Measurements from ENCODE around the gene MGAT4C.
A peak's percentile ranks its signal among the peaks of the same experiment; 100 is the strongest.

Gene MGAT4C

DNA sequence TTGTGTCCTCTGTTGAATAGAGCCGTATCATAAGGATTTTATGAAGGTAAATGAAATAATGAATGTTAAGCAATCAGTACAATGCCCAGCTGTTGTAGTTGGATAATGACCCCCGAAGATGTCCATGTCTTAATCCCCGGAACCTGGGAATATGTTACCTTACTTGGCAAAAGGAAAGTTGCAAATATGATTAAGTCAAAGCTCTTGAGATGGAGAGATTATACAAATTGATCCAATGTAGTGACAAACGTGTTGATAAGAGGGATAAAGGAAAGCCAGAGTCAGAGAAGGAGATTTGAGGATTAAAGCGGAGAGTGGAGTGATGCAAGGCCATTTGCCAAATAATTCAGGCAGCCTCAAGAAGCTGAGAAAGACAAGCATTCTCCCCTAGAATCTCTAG is 19.2 kb upstream of the MGAT4C start:
- in situ Hi-C loops (cut with HindIII; ENCODE audit: low sequenced_read_pairs), result no loop called here
- no peak overlapping the region for H3K4me3 ChIP-seq (ENCODE audit: low read depth, low read length)
- DNase-seq (ENCODE audit: low read depth), result no peak
- TF ChIP-seq, protein P1, sequence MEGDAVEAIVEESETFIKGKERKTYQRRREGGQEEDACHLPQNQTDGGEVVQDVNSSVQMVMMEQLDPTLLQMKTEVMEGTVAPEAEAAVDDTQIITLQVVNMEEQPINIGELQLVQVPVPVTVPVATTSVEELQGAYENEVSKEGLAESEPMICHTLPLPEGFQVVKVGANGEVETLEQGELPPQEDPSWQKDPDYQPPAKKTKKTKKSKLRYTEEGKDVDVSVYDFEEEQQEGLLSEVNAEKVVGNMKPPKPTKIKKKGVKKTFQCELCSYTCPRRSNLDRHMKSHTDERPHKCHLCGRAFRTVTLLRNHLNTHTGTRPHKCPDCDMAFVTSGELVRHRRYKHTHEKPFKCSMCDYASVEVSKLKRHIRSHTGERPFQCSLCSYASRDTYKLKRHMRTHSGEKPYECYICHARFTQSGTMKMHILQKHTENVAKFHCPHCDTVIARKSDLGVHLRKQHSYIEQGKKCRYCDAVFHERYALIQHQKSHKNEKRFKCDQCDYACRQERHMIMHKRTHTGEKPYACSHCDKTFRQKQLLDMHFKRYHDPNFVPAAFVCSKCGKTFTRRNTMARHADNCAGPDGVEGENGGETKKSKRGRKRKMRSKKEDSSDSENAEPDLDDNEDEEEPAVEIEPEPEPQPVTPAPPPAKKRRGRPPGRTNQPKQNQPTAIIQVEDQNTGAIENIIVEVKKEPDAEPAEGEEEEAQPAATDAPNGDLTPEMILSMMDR (IDR thresholded peaks at IDR 0.05; ENCODE audit: low read depth, low read length, missing control alignments), result no peak

DNA sequence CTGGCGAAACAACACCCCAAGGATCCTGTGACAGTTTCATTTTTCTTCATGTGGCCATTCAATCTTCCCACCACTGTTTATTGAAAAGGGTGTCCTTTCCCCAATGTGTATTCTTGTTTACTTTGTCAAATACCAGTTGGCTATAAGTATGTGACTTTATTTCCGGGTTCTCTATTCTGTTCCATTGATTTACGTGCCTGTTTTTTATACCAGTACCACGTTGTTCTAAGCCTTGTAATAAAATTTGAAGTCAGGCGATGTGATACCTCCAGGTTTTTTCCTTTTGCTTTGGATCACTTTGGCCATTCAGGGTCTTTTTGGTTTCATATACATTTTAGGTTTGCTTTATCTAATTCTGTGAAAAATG is 9.1 kb upstream of the MGAT4C start:
- in situ Hi-C loops (cut with HindIII; ENCODE audit: low sequenced_read_pairs), result no loop called here
- DNase-seq (ENCODE audit: low read depth), result no peak
- TF ChIP-seq, protein P1 (IDR thresholded peaks at IDR 0.05; ENCODE audit: low read depth, low read length, missing control alignments), result no peak
- no peak overlapping the region for H3K4me3 ChIP-seq (ENCODE audit: low read depth, low read length)

DNA sequence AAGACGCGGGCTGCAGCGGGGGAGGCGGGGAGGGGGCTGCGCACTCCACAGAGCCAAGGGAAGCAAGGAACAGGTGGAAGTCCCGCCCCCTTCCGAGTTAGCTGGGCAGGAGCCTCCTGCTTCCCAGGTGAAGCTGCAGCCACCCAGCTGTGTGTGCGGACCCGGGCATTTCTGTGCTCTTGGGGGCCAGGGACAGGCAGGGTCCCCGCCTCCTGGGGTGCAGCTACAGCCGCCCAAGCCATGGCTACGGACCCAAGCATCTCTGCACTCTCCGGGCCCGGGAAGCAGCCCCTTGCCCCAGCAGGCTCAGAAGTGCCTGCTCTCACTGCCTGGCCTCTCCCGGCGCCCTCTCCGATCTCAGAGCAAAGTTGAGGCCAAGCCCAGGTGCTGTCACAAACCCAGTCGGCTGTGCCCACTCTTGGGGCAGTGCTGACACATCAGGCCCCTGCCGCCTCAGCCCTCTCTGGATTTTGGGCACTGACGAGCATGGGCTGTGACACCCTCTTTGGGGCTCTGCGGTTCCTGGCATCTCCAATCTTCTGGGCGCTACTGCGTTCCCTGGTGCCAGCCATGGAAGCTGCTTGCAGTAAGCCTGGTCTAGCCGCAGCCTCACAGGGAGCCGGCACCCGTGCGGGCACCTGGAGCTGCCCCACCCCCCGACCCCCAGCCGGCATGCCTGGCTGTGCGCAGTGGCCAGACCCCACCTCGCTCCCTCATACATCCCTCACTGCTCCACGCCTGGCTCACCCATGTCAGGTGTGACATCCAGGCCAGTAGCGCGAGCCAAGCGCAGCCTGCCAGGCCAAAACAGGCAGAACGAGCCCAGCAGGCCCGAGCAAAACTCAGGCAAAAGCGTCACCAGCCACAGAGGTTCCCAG is 8.5 kb upstream of the MGAT4C start:
- H3K4me3 ChIP-seq (ENCODE audit: low read depth, low read length), result peak overlapping the region; percentile 29
- TF ChIP-seq, protein P1 (IDR thresholded peaks at IDR 0.05; ENCODE audit: low read depth, low read length, missing control alignments), result no peak
- no peak for DNase-seq (ENCODE audit: low read depth)
- in situ Hi-C loops (cut with HindIII; ENCODE audit: low sequenced_read_pairs), result no loop called here

DNA sequence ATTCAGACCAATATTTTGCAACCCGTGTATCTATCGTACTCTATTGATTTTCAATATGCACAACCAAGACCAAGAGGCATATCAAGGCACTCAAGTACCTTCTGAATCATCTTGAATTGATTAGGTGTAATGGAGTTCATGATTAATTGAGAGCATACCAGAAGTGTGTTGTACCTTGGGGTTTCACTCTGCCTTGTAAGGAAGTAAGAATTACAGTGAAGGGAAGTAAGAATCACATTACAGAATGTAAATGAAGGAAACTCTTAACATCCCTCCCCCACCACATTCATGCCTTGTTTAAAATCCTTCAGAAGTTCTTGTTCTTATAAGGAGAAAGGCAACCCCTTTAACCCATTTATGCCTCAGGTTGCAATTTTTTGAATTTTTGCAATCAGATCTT is 5.4 kb upstream of the MGAT4C start:
- DNase-seq (ENCODE audit: low read depth), result no peak
- in situ Hi-C loops (cut with HindIII; ENCODE audit: low sequenced_read_pairs), result no loop called here
- TF ChIP-seq, protein P1 (IDR thresholded peaks at IDR 0.05; ENCODE audit: low read depth, low read length, missing control alignments), result no peak
- no peak overlapping the region for H3K4me3 ChIP-seq (ENCODE audit: low read depth, low read length)

DNA sequence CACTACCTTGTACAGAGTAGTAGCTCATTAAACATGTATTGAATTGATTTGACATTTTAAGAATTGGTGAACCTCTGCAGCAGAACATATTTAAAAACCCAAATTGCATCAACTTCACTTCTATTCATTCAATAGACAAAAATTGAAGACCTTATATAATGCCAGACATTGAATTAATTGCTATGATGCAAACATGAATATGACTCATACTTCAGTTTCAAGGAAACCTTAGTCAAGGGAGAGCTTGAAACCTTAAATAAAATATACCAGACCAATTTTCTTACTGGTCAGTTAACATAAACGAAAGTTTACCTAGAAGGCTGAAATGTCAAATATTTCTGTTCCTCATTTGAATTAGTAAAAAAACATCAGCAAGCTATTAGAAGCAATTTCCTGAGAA is 5.0 kb upstream of the MGAT4C start:
- DNase-seq (ENCODE audit: low read depth), result no peak
- in situ Hi-C loops (cut with HindIII; ENCODE audit: low sequenced_read_pairs), result no loop called here
- TF ChIP-seq, protein P1 (IDR thresholded peaks at IDR 0.05; ENCODE audit: low read depth, low read length, missing control alignments), result no peak
- H3K4me3 ChIP-seq (ENCODE audit: low read depth, low read length), result no peak overlapping the region

DNA sequence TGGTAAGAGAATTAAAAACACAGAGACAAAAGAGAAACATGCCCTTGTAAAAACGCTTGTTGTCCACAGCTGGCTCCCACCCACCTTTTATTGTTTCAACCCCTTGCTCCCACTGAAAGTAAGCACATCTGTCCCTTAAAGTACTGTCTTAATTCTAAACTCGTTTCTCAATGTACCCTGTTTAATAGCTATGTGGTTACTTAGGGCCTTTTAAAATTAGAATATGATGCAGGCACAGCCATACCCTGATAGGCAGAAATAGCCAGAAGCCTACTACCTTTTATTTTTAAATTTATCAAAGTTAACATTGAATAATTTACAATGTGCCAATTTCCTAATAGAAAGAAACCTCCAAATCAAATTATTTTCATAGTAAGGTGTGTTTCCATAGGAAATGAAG is 4.0 kb upstream of the MGAT4C start:
- in situ Hi-C loops (cut with HindIII; ENCODE audit: low sequenced_read_pairs), result no loop called here
- DNase-seq (ENCODE audit: low read depth), result no peak
- TF ChIP-seq, protein P1 (IDR thresholded peaks at IDR 0.05; ENCODE audit: low read depth, low read length, missing control alignments), result no peak
- H3K4me3 ChIP-seq (ENCODE audit: low read depth, low read length), result no peak overlapping the region

Measured in astrocyte of the cerebellum (primary cell).